NCI-H1092 treated with DMSO at 0.1 percent for 48 hours (cell line): Measurements from ENCODE around the gene PGA4.

Experiments
- DNase-seq: peaks from one replicate; lab custom pipeline; 2025; lab: John Stamatoyannopoulos, UW

The PGA4 gene

DNA sequence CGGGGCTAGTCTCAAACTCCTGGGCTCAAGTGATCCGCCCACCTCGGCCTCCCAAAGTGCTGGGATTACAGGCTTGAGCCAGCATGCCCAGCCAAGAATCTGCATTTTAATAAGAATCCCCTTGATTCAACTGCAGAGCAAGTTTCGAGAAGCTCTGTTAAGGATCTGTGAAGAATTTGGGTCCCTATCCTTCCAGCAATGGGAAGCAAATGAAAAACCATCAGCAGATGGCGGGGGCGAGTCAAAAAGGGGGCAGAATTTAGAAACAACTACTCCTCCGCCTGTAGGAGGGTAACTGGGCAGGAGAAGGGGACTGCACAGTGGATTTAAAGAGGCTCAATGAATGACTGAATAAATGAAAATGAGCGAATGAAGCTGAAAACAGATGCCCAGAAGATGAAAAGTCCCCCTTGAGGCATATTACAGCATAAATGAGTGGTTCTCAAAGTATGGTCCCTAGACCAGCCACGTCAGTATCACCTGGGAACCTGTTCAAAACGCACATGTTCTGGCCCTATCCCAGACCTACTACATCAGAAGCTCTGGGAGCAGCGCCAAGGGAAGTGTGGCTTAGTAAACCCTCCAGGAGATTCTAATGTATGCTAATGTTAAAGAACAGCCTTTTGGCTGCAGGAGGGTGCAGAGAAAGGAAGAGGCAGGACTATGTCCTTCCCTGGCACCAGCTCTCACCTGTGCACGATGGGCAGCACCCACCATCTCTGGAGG, 58.0 kb downstream of the PGA4 start:
- DNase-seq, result peak; percentile 34

DNA sequence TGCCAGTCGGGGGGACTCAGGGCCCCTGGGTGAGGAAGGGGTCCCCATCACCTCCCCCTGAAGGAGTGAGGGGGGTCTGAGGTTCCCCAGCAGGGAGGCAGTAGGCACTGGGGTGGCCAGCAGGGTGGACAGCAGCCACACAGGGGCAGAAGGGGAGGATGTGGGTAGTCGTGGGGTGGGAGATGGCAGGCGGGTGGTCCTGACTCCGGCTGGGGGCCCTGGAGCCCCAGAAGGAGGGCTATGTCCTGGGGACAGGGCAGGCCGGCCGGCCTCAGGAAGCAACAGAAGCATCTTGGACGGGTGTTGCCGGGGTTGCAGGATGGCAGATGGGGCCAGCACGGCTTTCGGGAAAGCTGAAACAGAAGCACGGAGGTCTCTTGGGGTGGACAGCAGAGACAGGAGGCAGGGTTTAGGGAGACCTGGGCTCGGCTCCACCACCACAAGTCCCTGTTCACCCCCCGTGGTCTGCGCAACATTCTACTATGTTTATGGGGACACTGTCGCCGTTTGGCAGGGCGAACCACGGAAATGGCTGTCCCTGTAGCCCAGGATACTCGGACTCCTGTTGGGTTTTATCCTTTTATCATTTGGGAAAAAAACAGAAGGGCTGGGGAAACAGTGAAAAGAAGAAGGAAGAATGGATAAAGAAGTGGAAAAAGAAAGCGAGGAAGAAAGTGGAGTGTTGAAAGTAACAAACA, 58.9 kb downstream of the PGA4 start:
- no peak for DNase-seq
